Measurements from ENCODE around the gene CCNH.

Gene CCNH

DNA sequence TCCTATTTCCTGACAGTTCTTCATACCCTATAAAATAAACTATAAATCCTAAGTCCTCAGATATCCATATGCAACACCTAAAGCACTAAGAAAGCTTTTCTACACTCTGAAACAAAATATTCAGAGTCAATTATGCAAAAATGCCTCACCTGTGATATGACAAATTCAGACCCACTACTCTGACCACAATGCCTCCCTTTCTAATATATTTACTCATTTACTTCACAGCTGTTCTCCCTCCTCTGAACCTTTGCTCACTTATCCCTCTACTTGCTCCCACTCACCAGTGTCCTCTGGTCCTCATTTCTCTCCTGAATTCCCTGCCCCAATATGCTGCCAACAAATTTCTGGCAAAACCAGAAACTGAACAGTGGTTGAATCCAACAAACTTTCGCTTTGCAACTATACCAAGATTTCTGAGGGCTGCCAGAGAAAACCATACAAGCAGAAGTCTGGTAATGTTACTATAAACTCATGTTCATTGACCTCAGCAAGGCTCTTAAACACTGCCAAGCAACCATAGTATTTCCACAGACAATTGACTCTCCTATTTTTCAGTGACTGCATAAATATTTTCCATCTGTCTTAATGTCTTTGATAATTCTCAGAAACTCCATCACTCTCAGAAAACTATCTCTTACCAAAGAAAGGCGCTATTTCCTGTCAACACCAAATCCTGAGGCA, 7.1 kb downstream of the CCNH start:
- H3K79me2 ChIP-seq (ENCODE audit: low read length), result peaks cover 5% of the 10 kb centered on the region

DNA sequence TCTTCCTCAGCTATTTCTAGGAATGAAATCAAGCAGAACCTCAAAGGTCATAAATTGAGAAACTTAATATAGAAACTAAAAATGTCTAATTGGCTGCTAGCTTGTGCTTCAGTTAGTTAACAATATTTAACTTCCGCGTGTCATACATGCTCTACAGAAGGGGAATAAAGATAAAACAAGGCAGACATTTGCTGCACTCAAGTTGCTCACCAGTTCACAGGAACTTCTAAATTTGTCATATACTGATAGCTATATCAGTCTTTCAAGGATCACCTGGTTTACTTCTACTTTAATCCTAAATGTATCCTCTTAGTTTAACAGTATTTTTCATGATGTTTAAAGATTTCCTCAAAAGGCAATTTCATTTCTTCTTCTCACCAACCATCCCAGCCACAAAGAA, 8.4 kb downstream of the CCNH start:
- no peak overlapping the region for H3K4me2 ChIP-seq (ENCODE audit: low read length)
- no peaks in the 10 kb centered on the region for H3K79me2 ChIP-seq (ENCODE audit: low read length)
- H3K9ac ChIP-seq (ENCODE audit: low read length), result no peak overlapping the region
- peaks cover 46% of the 10 kb centered on the region for H3K36me3 ChIP-seq (replicated peaks; ENCODE audit: low read depth, low read length)
- no peaks in the 10 kb centered on the region for H4K20me1 ChIP-seq (ENCODE audit: insufficient read depth, low read length)
- H3K9me3 ChIP-seq (ENCODE audit: insufficient read depth, low read length), result no peaks in the 10 kb centered on the region
- no peak overlapping the region for H3K27ac ChIP-seq (ENCODE audit: low read length)
- no peak overlapping the region for H2AFZ ChIP-seq (ENCODE audit: low read depth, low read length)
- no peaks in the 10 kb centered on the region for H3K4me1 ChIP-seq (ENCODE audit: low read length)
- no peaks in the 10 kb centered on the region for H3K27me3 ChIP-seq (ENCODE audit: low read depth, low read length)
- TF ChIP-seq EZH2phosphoT487 (IDR thresholded peaks at IDR 0.05; ENCODE audit: low read depth), result no peak
- TF ChIP-seq, protein P1, sequence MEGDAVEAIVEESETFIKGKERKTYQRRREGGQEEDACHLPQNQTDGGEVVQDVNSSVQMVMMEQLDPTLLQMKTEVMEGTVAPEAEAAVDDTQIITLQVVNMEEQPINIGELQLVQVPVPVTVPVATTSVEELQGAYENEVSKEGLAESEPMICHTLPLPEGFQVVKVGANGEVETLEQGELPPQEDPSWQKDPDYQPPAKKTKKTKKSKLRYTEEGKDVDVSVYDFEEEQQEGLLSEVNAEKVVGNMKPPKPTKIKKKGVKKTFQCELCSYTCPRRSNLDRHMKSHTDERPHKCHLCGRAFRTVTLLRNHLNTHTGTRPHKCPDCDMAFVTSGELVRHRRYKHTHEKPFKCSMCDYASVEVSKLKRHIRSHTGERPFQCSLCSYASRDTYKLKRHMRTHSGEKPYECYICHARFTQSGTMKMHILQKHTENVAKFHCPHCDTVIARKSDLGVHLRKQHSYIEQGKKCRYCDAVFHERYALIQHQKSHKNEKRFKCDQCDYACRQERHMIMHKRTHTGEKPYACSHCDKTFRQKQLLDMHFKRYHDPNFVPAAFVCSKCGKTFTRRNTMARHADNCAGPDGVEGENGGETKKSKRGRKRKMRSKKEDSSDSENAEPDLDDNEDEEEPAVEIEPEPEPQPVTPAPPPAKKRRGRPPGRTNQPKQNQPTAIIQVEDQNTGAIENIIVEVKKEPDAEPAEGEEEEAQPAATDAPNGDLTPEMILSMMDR (IDR thresholded peaks at IDR 0.05; ENCODE audit: low read depth, low read length), result no peak
- no peak overlapping the region for H3K4me3 ChIP-seq (ENCODE audit: low read length)

More for the DNA sequence above, 7.1 kb downstream of the CCNH start:
- no peak overlapping the region for H3K27ac ChIP-seq (ENCODE audit: low read length)
- H3K27me3 ChIP-seq (ENCODE audit: low read depth, low read length), result no peaks in the 10 kb centered on the region
- no peak overlapping the region for H2AFZ ChIP-seq (ENCODE audit: low read depth, low read length)
- no peaks in the 10 kb centered on the region for H3K9me3 ChIP-seq (ENCODE audit: insufficient read depth, low read length)
- H3K4me2 ChIP-seq (ENCODE audit: low read length), result no peak overlapping the region
- peaks cover 51% of the 10 kb centered on the region for H3K36me3 ChIP-seq (replicated peaks; ENCODE audit: low read depth, low read length)
- no peaks in the 10 kb centered on the region for H4K20me1 ChIP-seq (ENCODE audit: insufficient read depth, low read length)
- no peak overlapping the region for H3K4me3 ChIP-seq (ENCODE audit: low read length)
- H3K9ac ChIP-seq (ENCODE audit: low read length), result no peak overlapping the region
- TF ChIP-seq, protein P1 (IDR thresholded peaks at IDR 0.05; ENCODE audit: low read depth, low read length), result no peak
- no peak for TF ChIP-seq EZH2phosphoT487 (IDR thresholded peaks at IDR 0.05; ENCODE audit: low read depth)
- no peaks in the 10 kb centered on the region for H3K4me1 ChIP-seq (ENCODE audit: low read length)

DNA sequence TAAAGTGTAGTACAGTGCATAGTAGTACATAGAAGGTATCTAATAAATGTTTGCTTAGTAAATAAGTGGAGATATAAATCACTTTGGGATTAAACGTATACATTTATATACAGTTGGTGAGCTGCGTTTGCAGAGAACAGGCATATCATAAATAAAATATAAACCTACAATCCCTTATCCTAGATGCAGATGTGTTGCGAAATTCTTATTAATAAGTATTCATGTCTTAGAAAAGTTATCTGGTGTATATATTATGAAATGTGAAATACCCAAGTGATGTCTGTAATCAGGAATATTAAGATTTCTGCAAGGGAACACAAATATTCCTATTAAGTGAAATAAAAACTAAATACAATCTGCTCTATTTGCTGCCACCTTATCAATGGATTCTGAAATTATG, 8.8 kb downstream of the CCNH start:
- Histone ChIP-seq H3K4me3 (ENCODE audit: low read length) (no peak overlapping the region), H3K27me3 (ENCODE audit: low read depth, low read length) (no peaks in the 10 kb centered on the region), H3K27ac (ENCODE audit: low read length) (no peak overlapping the region), H3K9me3 (ENCODE audit: insufficient read depth, low read length) (no peaks in the 10 kb centered on the region), H3K4me1 (ENCODE audit: low read length) (no peaks in the 10 kb centered on the region), H3K9ac (ENCODE audit: low read length) (no peak overlapping the region), H3K79me2 (ENCODE audit: low read length) (no peaks in the 10 kb centered on the region), H3K4me2 (ENCODE audit: low read length) (no peak overlapping the region), H2AFZ (ENCODE audit: low read depth, low read length) (no peak overlapping the region), H3K36me3 (replicated peaks; ENCODE audit: low read depth, low read length) (peaks cover 49% of the 10 kb centered on the region), H4K20me1 (ENCODE audit: insufficient read depth, low read length) (no peaks in the 10 kb centered on the region)
- TF ChIP-seq, protein P1 (IDR thresholded peaks at IDR 0.05; ENCODE audit: low read depth, low read length), result no peak
- no peak for TF ChIP-seq EZH2phosphoT487 (IDR thresholded peaks at IDR 0.05; ENCODE audit: low read depth)

DNA sequence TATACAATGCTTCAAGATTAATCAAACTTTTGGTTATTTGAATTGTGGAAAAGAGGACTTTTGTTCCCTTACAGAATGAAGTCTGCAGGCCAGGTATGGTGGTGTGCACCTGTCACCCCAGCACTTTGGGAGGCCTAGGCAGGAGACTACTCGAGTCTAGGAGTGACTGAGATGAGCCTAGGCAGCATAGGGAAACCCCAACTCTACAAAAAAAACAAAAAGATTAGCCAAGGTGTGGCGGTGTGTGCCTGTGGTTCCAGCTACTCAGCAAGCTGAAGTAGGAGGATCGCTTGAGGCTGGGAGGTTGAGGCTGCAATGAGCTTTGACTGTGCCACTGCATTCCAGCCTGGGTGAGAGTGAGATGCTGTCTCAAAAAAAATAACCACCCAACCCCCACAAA, 9.3 kb downstream of the CCNH start:
- Histone ChIP-seq H4K20me1 (ENCODE audit: insufficient read depth, low read length) (no peaks in the 10 kb centered on the region), H3K36me3 (replicated peaks; ENCODE audit: low read depth, low read length) (peaks cover 45% of the 10 kb centered on the region), H3K9me3 (ENCODE audit: insufficient read depth, low read length) (no peaks in the 10 kb centered on the region), H3K4me1 (ENCODE audit: low read length) (no peaks in the 10 kb centered on the region), H3K27ac (ENCODE audit: low read length) (no peak overlapping the region), H3K27me3 (ENCODE audit: low read depth, low read length) (no peaks in the 10 kb centered on the region), H2AFZ (ENCODE audit: low read depth, low read length) (no peak overlapping the region), H3K4me3 (ENCODE audit: low read length) (no peak overlapping the region), H3K4me2 (ENCODE audit: low read length) (no peak overlapping the region), H3K79me2 (ENCODE audit: low read length) (no peaks in the 10 kb centered on the region), H3K9ac (ENCODE audit: low read length) (no peak overlapping the region)
- TF ChIP-seq, protein P1 (IDR thresholded peaks at IDR 0.05; ENCODE audit: low read depth, low read length), result no peak
- no peak for TF ChIP-seq EZH2phosphoT487 (IDR thresholded peaks at IDR 0.05; ENCODE audit: low read depth)
